ENCODE data around the gene ORAI2.

GRCh38 chr7:102468478-102469350 lies 35.3 kb downstream of the ORAI2 start:
- TF ChIP-seq CTCF (conservative IDR thresholded peaks at IDR 0.05 in 1 of 2, IDR thresholded peaks at IDR 0.05 in 1 of 2; ENCODE audit: low read depth in 1 of 2, low read length in 2 of 2) (no peak), EZH2 (IDR thresholded peaks at IDR 0.05; ENCODE audit: low read length, missing control alignments) (no peak)
